ENCODE data around the gene SHC3.

Gene SHC3

GRCh38 chr9:89106224-89106851, 72.3 kb downstream of the SHC3 start:
- DNase-seq (ENCODE audit: low read depth in 2 of 2): no peak

DNA sequence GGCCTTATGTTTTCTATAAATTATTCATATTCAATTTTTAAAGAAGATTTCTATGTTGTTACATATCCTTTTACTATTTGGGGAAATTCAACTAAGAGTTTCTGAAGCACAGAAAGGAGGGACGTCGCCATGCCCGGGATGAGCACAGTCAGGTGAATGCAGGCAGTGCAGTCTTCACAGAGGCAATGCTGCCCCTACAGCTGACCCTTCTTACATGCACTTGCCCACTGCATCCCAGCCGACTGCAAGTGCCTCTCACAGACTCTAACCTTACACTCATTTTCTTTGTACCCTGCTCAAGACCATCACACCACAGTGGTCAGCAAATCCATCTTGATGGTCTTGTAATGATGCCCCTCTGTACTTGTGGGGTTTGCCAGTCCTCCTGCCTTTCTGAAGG, 73.8 kb downstream of the SHC3 start:
- no peak for DNase-seq (ENCODE audit: low read depth in 2 of 2)

DNA sequence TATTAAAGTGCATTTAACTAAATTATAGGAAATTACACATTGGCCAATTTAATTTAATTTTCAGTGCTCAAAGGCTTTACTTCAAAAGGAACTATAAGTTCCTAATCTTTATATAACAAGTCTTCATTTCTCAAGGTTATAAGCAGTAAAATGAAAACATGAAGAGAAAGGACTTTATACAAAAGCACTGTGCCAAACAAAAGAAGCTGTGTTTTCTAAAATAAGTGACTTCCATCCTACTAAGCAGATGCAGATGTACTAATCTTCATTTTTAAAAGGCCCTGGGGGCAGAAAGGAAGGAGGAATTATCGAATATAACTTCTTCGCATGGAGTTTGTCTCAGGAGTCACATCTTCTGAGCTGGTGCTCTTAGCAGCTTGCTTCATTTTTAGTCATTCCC, 81.4 kb downstream of the SHC3 start:
- DNase-seq (ENCODE audit: low read depth in 2 of 2): no peak

DNA sequence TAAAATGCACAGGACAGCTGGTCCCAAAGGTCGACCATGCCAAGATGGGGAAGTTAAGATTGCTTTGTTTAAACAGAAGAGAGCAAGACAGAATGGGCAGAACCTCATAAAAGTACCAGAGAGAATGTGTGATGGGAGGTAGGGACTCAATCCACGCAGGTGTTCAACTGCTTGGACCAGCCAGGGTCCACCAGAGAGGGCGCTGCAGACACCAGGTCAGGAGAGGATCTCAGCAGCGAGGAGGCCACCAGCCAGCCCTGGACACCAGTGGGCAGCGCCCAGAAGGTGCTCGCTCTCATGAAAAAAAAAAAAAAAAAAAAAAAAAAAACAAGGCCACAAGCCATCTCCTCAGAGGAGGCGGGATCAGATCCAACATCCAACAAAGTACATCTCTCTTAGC, 81.8 kb downstream of the SHC3 start:
- DNase-seq (ENCODE audit: low read depth in 2 of 2): no peak

DNA sequence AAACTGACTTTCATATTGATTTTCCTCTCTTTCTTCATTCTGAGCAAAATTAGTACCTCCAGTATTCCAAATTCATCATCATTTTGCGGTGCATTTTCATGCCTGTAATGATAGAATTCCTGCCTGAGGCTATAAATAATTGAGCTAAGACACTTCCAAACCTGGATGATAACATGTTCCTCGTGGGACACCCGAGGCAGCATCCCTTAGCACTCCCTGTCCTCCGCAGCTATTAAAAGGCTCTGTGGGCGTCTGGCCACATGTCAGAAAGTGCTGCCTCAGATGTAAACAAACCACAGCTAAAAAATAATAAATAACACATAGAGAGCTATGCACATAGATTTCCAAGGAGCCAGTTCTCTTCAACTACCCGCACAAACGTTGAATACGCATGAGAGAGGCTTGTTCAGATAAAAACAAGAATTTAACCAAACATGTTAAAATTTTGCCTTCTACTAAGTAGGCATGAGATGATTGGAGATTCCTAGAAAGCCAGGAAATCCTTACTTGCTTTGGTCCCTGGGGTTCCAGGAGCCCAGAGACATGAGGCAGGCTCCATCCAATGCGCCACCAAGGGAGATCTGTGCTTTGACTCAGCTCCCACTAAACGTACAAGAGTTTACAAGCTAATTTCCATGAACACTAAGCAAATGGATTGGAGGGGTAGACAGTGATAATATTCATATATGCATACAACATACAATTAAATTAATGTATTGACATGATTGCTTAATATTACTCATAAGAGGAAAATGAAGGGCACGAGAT, 82.7 kb downstream of the SHC3 start:
- DNase-seq (ENCODE audit: low read depth in 2 of 2): no peak

DNA sequence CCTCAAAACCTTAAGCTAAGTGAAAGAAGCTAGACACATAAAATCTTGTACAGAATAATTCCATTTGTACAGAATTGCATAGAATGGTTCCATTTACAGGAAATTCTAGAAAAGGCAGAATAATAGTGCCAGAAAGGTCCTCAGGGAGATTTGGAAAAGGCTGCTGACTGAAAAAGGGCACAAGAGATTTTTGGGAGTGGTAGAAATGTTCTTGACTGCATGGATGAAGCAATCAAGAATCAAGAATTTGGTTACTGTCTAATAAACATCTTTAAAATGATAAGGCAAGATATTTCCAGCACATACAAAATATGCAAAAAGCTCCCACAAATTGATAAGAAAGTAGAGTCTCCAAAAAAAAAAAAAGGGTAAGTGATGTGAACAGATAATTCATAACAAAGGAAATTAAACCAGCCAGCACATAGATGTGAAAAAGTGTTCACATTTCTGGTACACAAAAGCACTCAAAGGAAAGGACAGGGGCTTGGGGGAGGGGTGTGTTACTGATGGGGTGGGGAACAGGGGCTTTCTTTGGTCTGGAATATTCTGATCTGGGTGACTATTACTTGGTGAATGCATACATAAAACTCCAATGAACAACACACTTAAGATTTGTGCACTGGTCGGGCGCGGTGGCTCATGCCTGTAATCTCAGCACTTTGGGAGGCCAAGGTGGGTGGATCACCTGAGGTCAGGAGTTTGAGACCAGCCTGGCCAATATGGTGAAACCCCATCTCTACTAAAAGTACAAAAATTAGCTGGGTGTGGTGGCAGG, 85.2 kb downstream of the SHC3 start:
- DNase-seq (ENCODE audit: low read depth in 2 of 2): no peak

DNA sequence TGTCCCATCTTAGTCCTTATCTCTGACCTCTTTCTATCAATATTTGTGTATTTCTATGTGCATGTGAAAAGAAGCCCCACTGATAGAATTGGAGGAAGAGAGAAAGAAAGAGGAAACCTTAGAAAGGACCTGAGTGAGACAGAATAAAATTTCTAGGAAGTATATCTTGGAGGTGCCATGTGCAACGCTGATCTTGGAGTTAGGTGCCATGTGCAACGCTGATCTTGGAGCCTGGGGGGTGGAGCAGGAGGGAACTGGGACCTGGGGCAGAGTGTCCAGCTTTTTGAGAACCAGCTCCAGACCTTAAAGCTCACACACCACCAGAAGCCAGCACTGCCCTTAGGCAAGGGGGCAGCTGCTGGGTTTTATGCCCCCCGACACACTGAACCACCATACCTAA, 89.4 kb downstream of the SHC3 start:
- DNase-seq (ENCODE audit: low read depth in 2 of 2): no peak

- no peak for DNase-seq (ENCODE audit: low read depth in 2 of 2)
Observed at GRCh38 chr9:89083626-89084025, 95.0 kb downstream of the SHC3 start.

DNA sequence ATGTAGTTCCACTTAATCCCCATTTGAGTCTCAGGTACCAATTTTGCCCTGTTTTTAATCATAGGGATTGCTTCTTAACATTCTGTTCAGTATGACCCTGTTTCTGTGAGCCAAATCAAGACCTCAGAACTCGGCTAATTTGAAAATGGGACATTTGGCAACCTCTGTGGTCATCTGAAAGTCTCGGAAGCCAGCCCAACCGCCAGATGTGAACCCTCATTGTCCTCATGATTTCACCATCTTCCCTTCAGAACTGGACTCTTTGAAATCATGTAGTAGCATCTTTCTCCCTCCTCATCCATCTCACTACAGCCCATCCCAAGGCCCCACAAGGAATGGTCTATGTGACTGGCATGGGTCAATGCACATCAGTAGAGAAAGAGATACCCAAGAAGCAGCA, 98.4 kb downstream of the SHC3 start:
- DNase-seq (ENCODE audit: low read depth in 2 of 2): no peak

DNA sequence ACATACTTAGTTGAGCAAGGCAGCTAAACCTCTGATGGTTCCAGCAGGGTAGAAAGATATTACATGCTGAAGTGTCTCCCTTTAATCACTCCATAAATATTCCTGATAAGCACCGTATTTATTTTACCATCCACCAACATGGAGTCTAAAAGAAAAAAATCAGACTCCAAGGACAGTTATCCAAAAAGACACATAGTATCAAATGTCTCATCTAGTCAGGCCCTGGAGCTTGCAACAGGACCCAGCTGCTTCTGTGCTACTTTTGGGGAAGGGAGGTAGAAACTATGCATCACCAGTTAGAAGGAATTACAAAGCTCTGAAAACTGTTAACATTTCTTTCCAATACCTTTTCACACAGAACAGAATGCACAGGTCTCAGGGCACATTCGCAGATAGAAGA, 99.2 kb downstream of the SHC3 start:
- no peak for DNase-seq (ENCODE audit: low read depth in 2 of 2)

GRCh38 chr9:89078860-89079259, 99.8 kb downstream of the SHC3 start:
- no peak for DNase-seq (ENCODE audit: low read depth in 2 of 2)

- DNase-seq (ENCODE audit: low read depth in 2 of 2): no peak
Observed at GRCh38 chr9:89078421-89078820, 100.2 kb downstream of the SHC3 start.

DNA sequence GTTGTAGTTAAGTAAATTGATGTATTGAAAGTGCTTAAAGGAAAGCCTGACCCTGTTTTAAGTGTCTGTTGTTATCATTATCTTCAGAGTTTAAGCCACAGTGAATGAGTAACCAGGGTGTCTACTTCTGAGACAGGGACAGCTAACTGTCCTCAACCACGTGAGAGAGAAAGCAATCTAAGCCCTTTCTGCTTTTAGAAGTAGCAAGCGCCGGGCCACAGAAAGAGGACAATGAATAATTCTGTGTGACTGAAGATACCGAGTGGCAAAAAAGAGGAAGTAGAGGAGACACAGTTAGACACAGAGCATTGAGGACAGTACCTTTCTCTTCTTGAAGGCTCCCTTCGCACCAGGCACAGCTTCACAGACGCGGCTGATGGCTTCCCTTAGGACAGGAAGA, 101.1 kb downstream of the SHC3 start:
- DNase-seq (ENCODE audit: low read depth in 2 of 2): no peak

- DNase-seq (ENCODE audit: low read depth in 2 of 2): no peak
Observed at GRCh38 chr9:89073397-89073796, 105.2 kb downstream of the SHC3 start.

DNA sequence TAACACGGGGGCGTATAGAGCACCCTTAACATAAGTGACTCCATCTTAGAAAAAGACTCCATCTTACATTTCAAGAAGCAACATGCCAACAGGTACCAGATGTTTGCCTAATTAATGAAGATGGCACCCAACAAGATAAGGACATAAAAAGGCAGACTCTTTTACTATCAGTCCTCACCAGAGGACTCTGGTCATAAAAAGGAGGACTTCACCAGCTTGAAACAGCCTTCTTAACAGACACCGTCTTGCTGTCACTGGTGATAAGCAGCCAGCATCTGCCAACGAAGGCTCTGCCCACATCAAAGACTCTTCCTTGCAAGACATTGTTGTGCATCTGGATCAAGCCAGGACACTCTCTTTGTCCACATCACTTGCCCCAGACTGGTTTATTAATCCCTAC, 107.0 kb downstream of the SHC3 start:
- DNase-seq (ENCODE audit: low read depth in 2 of 2): no peak

GRCh38 chr9:89066835-89067234, 111.8 kb downstream of the SHC3 start:
- DNase-seq (ENCODE audit: low read depth in 2 of 2): no peak

DNA sequence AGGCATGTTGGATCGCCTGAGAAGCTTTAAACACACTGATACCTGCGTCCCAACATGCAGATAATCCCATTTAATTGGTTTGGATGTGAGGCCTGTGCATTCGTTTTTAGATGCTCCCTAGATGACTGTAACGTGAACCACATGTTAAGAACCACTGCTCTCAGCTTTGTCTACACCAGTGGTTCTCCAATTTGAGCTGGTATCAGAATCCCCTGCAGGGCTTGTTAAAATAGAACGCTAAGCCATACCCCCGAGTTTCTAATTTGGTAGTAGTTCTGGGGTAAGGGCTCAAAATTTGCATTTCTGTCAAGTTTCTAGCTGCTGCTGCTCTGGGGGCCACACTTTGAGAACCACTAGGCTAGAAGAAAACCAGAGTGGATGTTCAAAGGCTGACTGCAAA, 112.7 kb downstream of the SHC3 start:
- DNase-seq (ENCODE audit: low read depth in 2 of 2): no peak

DNA sequence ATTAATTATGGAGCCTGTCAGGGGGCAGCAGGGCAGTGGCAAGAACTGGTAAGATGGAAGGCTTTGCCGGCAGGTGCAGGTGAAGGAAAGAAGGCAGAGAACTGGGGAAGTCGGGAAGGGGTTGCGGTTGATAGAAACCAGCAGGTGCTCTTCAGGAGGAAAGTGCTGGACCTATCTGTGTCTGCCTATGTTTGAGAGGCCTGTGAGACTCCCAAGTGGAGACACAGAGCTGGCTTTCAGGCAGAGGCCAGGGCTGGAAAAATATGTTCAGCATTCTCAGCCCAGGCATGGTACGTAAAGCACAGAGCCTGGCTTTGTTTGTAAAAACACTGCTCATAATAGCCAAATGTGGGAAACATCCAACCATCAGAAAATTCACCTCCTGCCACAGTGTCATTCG, 117.8 kb downstream of the SHC3 start:
- no peak for DNase-seq (ENCODE audit: low read depth in 2 of 2)

GRCh38 chr9:89059925-89060506, 118.6 kb downstream of the SHC3 start:
- no peak for DNase-seq (ENCODE audit: low read depth in 2 of 2)

- DNase-seq (ENCODE audit: low read depth in 2 of 2): no peak
Observed at GRCh38 chr9:89058906-89059305, 119.7 kb downstream of the SHC3 start.

DNA sequence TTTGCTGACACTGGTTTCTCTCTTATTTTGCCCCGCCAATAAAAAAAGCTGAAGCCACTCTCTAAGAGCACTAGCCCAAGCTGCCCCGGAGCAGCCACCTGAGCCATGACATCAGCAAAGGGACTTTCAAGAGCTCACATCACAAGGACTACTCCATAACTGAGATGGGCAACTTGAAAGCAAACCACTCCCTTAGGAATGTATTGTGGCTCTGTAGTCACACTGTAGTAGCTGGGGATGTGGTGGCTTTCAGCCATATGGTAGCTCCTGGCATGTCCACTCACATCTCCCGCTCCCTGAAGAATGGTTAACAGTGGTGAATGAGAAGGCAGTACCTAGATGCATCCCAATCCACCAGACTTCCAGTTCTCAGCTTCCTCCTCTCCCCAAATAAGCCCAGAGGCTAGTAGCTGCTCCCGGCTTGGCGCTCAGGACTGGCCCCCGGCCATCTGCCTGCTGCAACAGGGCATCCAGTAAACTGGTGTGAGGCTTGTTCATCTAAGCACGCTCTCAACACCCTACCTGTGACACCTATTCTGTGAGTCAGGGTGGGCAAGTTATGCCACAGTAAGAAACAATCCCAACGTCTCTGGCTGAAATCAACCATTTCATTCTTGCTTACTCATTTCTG, 123.6 kb downstream of the SHC3 start:
- no peak for DNase-seq (ENCODE audit: low read depth in 2 of 2)

GRCh38 chr9:89053301-89053700, 125.3 kb downstream of the SHC3 start:
- DNase-seq (ENCODE audit: low read depth in 2 of 2): no peak

Data from stimulated activated CD4-positive, alpha-beta T cell treated with anti-CD3 and anti-CD28 coated beads, Interleukin-12 subunit alpha, Interleukin-12 subunit beta, amount 100 ng/mL, for 24 hours (primary cell).